ENCODE results near the gene KCNJ6.

DNA sequence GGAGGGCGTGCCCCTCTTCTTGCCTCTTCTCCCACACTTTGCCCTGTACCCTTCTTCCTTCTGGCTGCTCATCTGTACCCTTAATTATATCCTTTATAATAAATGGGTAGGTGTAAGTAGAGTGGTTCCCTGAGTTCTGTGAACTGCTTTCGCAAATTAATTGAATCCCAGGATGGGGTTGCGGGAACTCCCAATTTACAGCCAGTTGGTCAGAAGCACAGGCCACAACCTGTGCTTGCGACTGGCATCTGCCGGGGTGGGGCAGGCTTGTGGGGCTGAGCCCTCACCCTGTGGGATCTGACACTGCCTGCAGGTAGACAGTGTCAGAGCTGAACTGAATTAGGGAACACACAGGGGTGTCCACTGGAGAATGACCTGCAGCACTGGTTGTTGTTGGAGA lies 244.9 kb downstream of the KCNJ6 start:
- no peak for TF ChIP-seq EZH2 (IDR thresholded peaks at IDR 0.05)
- TF ChIP-seq, protein P1, sequence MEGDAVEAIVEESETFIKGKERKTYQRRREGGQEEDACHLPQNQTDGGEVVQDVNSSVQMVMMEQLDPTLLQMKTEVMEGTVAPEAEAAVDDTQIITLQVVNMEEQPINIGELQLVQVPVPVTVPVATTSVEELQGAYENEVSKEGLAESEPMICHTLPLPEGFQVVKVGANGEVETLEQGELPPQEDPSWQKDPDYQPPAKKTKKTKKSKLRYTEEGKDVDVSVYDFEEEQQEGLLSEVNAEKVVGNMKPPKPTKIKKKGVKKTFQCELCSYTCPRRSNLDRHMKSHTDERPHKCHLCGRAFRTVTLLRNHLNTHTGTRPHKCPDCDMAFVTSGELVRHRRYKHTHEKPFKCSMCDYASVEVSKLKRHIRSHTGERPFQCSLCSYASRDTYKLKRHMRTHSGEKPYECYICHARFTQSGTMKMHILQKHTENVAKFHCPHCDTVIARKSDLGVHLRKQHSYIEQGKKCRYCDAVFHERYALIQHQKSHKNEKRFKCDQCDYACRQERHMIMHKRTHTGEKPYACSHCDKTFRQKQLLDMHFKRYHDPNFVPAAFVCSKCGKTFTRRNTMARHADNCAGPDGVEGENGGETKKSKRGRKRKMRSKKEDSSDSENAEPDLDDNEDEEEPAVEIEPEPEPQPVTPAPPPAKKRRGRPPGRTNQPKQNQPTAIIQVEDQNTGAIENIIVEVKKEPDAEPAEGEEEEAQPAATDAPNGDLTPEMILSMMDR (IDR thresholded peaks at IDR 0.05): no peak
- no peak for TF ChIP-seq EZH2phosphoT487 (IDR thresholded peaks at IDR 0.05)
